GM18870 (cell line): Measurements from ENCODE around the gene ELF4.
A peak's percentile ranks its signal among the peaks of the same experiment; 100 is the strongest.
"Not testable (repeated sequence)": the region's sequence is repeated elsewhere in the genome, so short reads cannot be mapped to it uniquely, and the experiment has no call there.

Experiments
- ATAC-seq: cut with Tn5 transposase; IDR thresholded peaks from one replicate; pipeline ENCODE4 v1.9.1; 2021; ENCODE audit warnings: moderate library complexity; ENCODE audit not compliant: unreplicated experiment

ELF4 gene

GRCh38 chrX:130115119-130115885 is 5.0 kb upstream of the ELF4 start:
- not testable (repeated sequence) for ATAC-seq

GRCh38 chrX:130114141-130114588 is 3.9 kb upstream of the ELF4 start:
- ATAC-seq = no peak

- ATAC-seq = no peak
Measured at GRCh38 chrX:130111220-130112154, 1.2 kb upstream of the ELF4 start.

GRCh38 chrX:130109429-130110378 is 593 bp downstream of the ELF4 start:
- ATAC-seq = no peak

- peak; percentile 62 for ATAC-seq
Measured at GRCh38 chrX:130108647-130109428, 1.5 kb downstream of the ELF4 start.

GRCh38 chrX:130106071-130106470 is 4.2 kb downstream of the ELF4 start:
- no peak for ATAC-seq

GRCh38 chrX:130105244-130105643 is 5.1 kb downstream of the ELF4 start:
- ATAC-seq = no peak

- no peak for ATAC-seq
Measured at GRCh38 chrX:130103605-130104004, 6.7 kb downstream of the ELF4 start.

- no peak for ATAC-seq
Measured at GRCh38 chrX:130100180-130100579, 10.1 kb downstream of the ELF4 start.

- ATAC-seq = no peak
Measured at GRCh38 chrX:130098210-130098552, 12.1 kb downstream of the ELF4 start.

GRCh38 chrX:130097507-130098209 is 12.6 kb downstream of the ELF4 start:
- ATAC-seq = no peak

GRCh38 chrX:130095249-130096030 is 14.9 kb downstream of the ELF4 start:
- no peak for ATAC-seq

GRCh38 chrX:130094696-130095095 is 15.6 kb downstream of the ELF4 start:
- ATAC-seq = no peak

GRCh38 chrX:130093271-130093670 is 17.0 kb downstream of the ELF4 start:
- no peak for ATAC-seq

GRCh38 chrX:130091980-130092522 is 18.2 kb downstream of the ELF4 start:
- ATAC-seq = peak; percentile 95

GRCh38 chrX:130090364-130090763 is 19.9 kb downstream of the ELF4 start:
- no peak for ATAC-seq

- peak; percentile 40 for ATAC-seq
Measured at GRCh38 chrX:130086447-130087206, 23.7 kb downstream of the ELF4 start.
